Naive thymus-derived CD4-positive, alpha-beta T cell (primary cell): Measurements from ENCODE around the gene STS. TPM values are rescaled to one million over a fixed set of nuclear protein-coding genes. Genes with fewer than 3 reads are reported as not detected.
A peak's percentile ranks its signal among the peaks of the same experiment; 100 is the strongest.

ENCODE experiments used
- ATAC-seq: fragments of 150-1000 bp; cut with Tn5 transposase; 2 replicates; pipeline ENCODE4 v1.10.0; 2021; ENCODE audit warnings: mild to moderate bottlenecking, moderate library complexity
- CTCF ChIA-PET: fragments of 350-600 bp; sonication (Branson Sonifier 250); formaldehyde crosslinking; loops from one replicate; lab custom pipeline; 2021; ENCODE audit warnings: antibody characterized with exemption; lab: Charles Lee
- POLR2A ChIA-PET: fragments of 350-600 bp; sonication (Branson Sonifier 250); formaldehyde crosslinking; loops from one replicate; lab custom pipeline; 2021; ENCODE audit warnings: antibody characterized with exemption, inconsistent platforms; lab: Charles Lee
- DNase-seq, 9 donors: peaks; one replicate each; pipeline versions ENCODE4 v3.0.0 to v3.0.0-alpha.2; 2020 to 2022; ENCODE audit warnings: mixed read lengths in 1 of 9
- H3K27ac ChIP-seq: one replicate; pipeline ENCODE4 v1.7.0; 2013; ENCODE audit warnings: mild to moderate bottlenecking, low read depth, low read length, moderate library complexity
- H3K27me3 ChIP-seq, 2 donors: one replicate each; pipeline ENCODE4 v1.7.0; 2013; ENCODE audit warnings: low read length in 2 of 2, mild to moderate bottlenecking in 2 of 2, moderate library complexity in 2 of 2; ENCODE audit not compliant: control insufficient read depth in 2 of 2, insufficient read depth in 2 of 2
- H3K36me3 ChIP-seq, 3 experiments: 1 replicate in 2 of 3; 2 replicates in 1 of 3; pipeline ENCODE4 v1.7.0; 2013; ENCODE audit warnings: low read length in 3 of 3, mild to moderate bottlenecking in 3 of 3, moderate library complexity in 1 of 3; ENCODE audit not compliant: insufficient read depth in 3 of 3, control insufficient read depth in 2 of 3
- H3K4me1 ChIP-seq, 2 donors: one replicate each; pipeline ENCODE4 v1.7.0; 2013; ENCODE audit warnings: low read length in 2 of 2, mild to moderate bottlenecking in 2 of 2, moderate library complexity in 1 of 2; ENCODE audit not compliant: control insufficient read depth in 2 of 2, insufficient read depth in 2 of 2
- H3K4me3 ChIP-seq: 2 replicates; pipeline ENCODE4 v1.7.0; 2013; ENCODE audit warnings: mild to moderate bottlenecking, low read length
- H3K9me3 ChIP-seq, 3 experiments: 1 replicate in 2 of 3; 2 replicates in 1 of 3; pipeline ENCODE4 v1.7.0; 2013; ENCODE audit warnings: low read length in 3 of 3; ENCODE audit not compliant: control insufficient read depth in 2 of 3
- H3K27ac Mint-ChIP-seq, 9 donors: one replicate each; pipeline ENCODE4 v1.8.0; 2020 to 2022; ENCODE audit warnings: mixed read lengths in 9 of 9, mild to moderate bottlenecking in 8 of 9, moderate library complexity in 5 of 9, inconsistent platforms in 2 of 9
- H3K27me3 Mint-ChIP-seq, 5 donors: one replicate each; pipeline ENCODE4 v1.8.0; 2021 to 2022; ENCODE audit warnings: mixed read lengths in 5 of 5, mild to moderate bottlenecking in 1 of 5
- H3K36me3 Mint-ChIP-seq, 5 donors: one replicate each; pipeline ENCODE4 v1.8.0; 2020 to 2022; ENCODE audit warnings: mixed read lengths in 5 of 5, mild to moderate bottlenecking in 3 of 5, inconsistent platforms in 1 of 5
- H3K4me1 Mint-ChIP-seq, 7 donors: one replicate each; pipeline ENCODE4 v1.8.0; 2020 to 2022; ENCODE audit warnings: mixed read lengths in 7 of 7, mild to moderate bottlenecking in 3 of 7, inconsistent platforms in 1 of 7
- H3K4me3 Mint-ChIP-seq, 10 donors: one replicate each; pipeline ENCODE4 v1.8.0; 2020 to 2022; ENCODE audit warnings: mild to moderate bottlenecking in 10 of 10, mixed read lengths in 10 of 10, moderate library complexity in 6 of 10, inconsistent platforms in 2 of 10
- H3K9me3 Mint-ChIP-seq, 11 donors: one replicate each; pipeline ENCODE4 v1.8.0; 2020 to 2022; ENCODE audit warnings: mixed read lengths in 11 of 11, mild to moderate bottlenecking in 4 of 11, inconsistent platforms in 1 of 11, moderate library complexity in 1 of 11
- intact Hi-C, 2 donors: fragments of 100-400 bp; cut with micrococcal nuclease; formaldehyde crosslinking; loops; one replicate each; pipeline ENCODE4 v1.15.1; 2023
- polyA plus RNA-seq, 2 donors: library from polyadenylated mRNA; unstranded; fragments of 300-500 nt; fragmentation: Illumina TruSeq; gene quantifications; one replicate each; pipeline ENCODE4 v1.2.3, GENCODE V29; 2021
- total RNA-seq, 6 experiments: library from RNA in 5 of 6; stranded (reverse) in 5 of 6; gene quantifications; 1 replicate in 5 of 6; 2 replicates in 1 of 6; pipeline ENCODE4 v1.2.3 and lab custom pipeline; 2021 to 2026

STS gene
- total and polyA plus RNA-seq, 7 experiments from 2014 or later, result 0.21 to 2.3 (median 0.78) TPM

DNA sequence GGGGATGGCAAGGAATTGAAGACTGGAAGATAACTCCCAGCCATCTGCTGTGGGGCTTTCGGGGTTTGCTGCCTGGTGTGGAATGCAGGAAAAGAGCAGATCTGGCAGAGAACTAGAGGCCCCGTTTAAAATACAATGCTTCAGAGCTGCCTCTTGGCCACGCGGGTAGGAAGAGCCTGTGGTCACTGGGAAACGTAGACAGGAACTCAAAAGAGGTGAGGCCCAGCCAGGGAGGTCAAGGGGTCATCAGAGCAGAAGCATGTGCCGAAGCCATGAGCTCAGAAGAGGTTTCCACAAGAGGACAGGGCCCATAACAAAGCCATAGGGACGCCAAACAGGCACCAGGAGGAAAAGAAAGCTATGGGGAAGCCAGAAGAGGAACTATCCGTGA is 14.5 kb upstream of the STS start:
- Mint-ChIP-seq H3K27me3 (no peaks in the 10 kb centered on the region), H3K4me1 (peaks cover 12 to 59% (median 44%) of the 10 kb centered on the region in 7 donors), H3K9me3 (no peaks in the 10 kb centered on the region), H3K4me3 (peak overlapping the region in 3 of 10 donors; percentile 9 to 25 (median 11)), H3K27ac (peak overlapping the region in 8 of 9 donors; percentile 12 to 87 (median 72)), H3K36me3 (peaks cover 0 to 30% (median 3%) of the 10 kb centered on the region in 5 donors)
- ATAC-seq (no peak), DNase-seq (no peak)
- POLR2A ChIA-PET, result no interaction called here
- CTCF ChIA-PET, result no interaction called here
- intact Hi-C loops, result loop anchor here (2.0 to 5.0 kb wide), 2 partner anchors 14 to 794 kb away; partner anchors contain the start of genes PNPLA4 (in 1 of the 2) and STS (in 1 of the 2)
- no peaks in the 10 kb centered on the region for H3K4me1 ChIP-seq
- H3K27me3 ChIP-seq, result no peaks in the 10 kb centered on the region
- no peak overlapping the region for H3K27ac ChIP-seq
- no peaks in the 10 kb centered on the region for H3K9me3 ChIP-seq
- no peaks in the 10 kb centered on the region for H3K36me3 ChIP-seq
- no peak overlapping the region for H3K4me3 ChIP-seq

DNA sequence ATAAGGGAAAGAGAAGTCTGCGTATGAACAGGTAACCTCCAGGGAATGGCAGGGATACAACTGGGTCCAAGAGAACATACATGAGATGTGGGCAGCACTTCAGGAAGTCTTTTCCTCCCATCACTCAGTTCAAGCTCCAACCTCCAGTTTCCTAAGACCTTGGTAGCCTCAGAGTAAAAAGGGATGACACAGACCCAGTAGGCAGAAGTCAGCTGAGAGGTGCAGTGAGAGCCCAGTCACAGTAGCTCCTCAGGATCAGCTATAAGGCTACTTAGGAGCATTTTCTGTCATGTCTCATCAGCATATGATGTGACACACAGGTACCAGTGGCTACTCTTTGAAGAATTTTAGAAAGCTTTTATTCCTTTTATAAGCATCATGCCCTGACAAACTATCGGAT is 12.5 kb upstream of the STS start:
- no peaks in the 10 kb centered on the region for H3K4me1 ChIP-seq
- no peaks in the 10 kb centered on the region for H3K27me3 ChIP-seq
- peaks cover 0 to 22% (median 3%) of the 10 kb centered on the region in 5 donors for H3K36me3 Mint-ChIP-seq
- H3K27ac ChIP-seq, result no peak overlapping the region
- no peak overlapping the region for H3K4me3 Mint-ChIP-seq
- no peaks in the 10 kb centered on the region for H3K27me3 Mint-ChIP-seq
- CTCF ChIA-PET, result no interaction called here
- POLR2A ChIA-PET, result interaction anchor here (1.5 kb wide), 1 partner anchor 14 kb away, joined by 4 read pairs; no protein-coding TSS in a partner anchor
- H3K4me1 Mint-ChIP-seq, result peaks cover 15 to 68% (median 51%) of the 10 kb centered on the region in 7 donors
- no peaks in the 10 kb centered on the region for H3K36me3 ChIP-seq
- ATAC-seq (no peak), DNase-seq (no peak)
- peak overlapping the region in 1 of 9 donors; percentile 2 for H3K27ac Mint-ChIP-seq
- H3K9me3 ChIP-seq, result no peaks in the 10 kb centered on the region
- intact Hi-C loops, result loop anchor here in 1 of 2 donors (5.0 kb wide), 1 partner anchor 792 kb away; the partner anchor contains the start of gene PNPLA4
- no peak overlapping the region for H3K4me3 ChIP-seq
- no peaks in the 10 kb centered on the region for H3K9me3 Mint-ChIP-seq

DNA sequence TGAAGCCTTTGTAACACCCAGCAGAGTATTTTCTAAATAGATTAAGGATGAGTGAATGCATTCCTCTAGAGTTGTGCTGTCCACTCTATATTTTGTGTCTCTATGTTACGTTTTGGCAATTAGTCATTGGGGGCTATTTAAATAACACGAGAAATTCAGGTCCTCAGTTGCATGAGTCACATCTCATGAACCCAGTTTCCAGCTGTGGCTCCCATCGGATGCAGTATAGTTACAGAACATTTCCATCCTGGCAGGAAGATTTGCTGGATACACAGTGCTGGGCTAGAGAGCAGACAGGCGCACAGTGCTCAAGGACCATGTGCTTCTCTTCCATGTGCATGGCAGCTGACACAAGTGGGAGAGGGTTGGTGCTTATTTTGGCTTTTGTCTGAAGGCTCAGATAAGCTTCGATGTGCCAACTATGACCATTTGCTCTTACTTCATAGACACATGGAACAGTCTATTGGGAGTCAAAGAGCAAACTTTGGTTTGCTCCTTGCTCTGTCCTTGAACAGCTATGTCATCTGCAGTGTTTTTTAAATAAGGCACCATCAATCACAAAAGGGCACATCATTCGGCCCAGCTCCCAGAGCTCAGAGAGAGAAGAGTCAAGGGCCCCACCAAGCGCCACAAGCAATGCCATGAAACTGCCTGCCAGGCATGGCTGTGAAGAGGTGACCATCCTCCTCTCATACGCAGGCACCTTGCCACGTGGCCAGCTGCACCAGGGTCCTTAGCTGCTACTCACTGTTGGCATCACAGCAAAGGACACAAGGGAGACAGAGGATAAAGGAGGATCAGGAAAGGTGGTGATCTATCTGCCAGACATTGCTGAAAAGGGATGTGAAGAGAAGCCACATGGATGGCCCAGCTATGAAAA is 8.1 kb upstream of the STS start:
- DNase-seq (no peak), ATAC-seq (no peak)
- Mint-ChIP-seq H3K27ac (peak overlapping the region in 3 of 9 donors; percentile 22 to 66 (median 43)), H3K27me3 (no peaks in the 10 kb centered on the region), H3K4me3 (no peak overlapping the region), H3K4me1 (peaks cover 7 to 64% (median 40%) of the 10 kb centered on the region in 7 donors), H3K9me3 (no peaks in the 10 kb centered on the region), H3K36me3 (peaks cover 0 to 6% (median 0%) of the 10 kb centered on the region in 5 donors)
- Histone ChIP-seq H3K4me1 (no peaks in the 10 kb centered on the region), H3K4me3 (no peak overlapping the region), H3K9me3 (no peaks in the 10 kb centered on the region), H3K27me3 (no peaks in the 10 kb centered on the region), H3K27ac (no peak overlapping the region), H3K36me3 (no peaks in the 10 kb centered on the region)
- intact Hi-C loops, result no loop called here
- POLR2A ChIA-PET, result no interaction called here
- CTCF ChIA-PET, result no interaction called here

DNA sequence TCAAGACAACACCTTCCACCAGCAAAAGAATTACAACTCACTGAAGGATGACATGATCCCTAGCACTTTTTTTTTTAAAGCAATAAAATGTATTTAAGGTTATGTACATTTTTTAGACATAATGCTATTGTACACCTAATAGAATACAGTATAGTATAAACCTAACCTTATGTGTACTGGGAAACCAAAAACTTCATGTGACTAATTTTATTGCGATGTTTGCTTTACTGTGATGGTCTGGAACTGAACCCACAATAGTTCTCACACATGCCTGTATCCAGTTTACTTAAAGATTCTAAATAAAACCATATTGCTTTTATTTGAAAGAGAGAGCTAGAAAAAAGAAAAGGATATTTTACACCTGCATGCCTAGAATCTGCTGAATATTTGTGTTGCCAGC is 4.4 kb upstream of the STS start:
- Histone ChIP-seq H3K4me3 (no peak overlapping the region), H3K9me3 (no peaks in the 10 kb centered on the region), H3K36me3 (no peaks in the 10 kb centered on the region), H3K4me1 (no peaks in the 10 kb centered on the region), H3K27ac (no peak overlapping the region), H3K27me3 (no peaks in the 10 kb centered on the region)
- no peaks in the 10 kb centered on the region for H3K27me3 Mint-ChIP-seq
- peaks cover 9 to 72% (median 35%) of the 10 kb centered on the region in 7 donors for H3K4me1 Mint-ChIP-seq
- ChIA-PET CTCF (no interaction called here), POLR2A (no interaction called here)
- intact Hi-C loops, result no loop called here
- ATAC-seq (no peak), DNase-seq (no peak)
- no peak overlapping the region for H3K4me3 Mint-ChIP-seq
- H3K36me3 Mint-ChIP-seq, result peaks cover 0 to 6% (median 0%) of the 10 kb centered on the region in 5 donors
- peaks cover 0 to under 1% (median 0%) of the 10 kb centered on the region in 11 donors for H3K9me3 Mint-ChIP-seq
- no peak overlapping the region for H3K27ac Mint-ChIP-seq

DNA sequence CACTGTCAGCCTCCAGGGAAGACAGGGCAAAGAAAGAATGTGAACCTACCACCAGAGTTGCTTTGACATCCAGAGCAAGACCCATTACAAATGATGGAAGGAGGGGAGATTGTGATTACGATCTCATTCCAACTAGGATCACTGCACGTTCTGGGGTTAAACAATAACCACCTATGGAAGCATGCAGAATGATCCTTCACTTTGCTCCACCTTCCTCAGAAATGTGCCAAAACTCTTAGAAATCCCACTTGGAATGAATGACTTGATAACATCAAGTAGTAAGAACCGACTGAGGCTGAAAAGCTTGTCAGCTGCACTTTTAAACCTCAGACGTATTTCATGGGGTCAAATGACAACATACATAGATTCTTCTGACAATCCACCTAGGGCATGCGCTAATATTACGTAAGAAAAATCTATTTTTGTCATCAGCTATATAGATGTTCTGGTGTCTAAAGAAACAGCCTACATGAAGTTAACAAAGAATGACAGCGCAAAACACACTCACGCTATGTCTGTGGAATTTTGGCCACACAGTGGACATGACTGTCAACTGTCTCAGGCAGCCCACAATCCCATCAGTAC is 3.5 kb upstream of the STS start:
- H3K4me3 ChIP-seq, result no peak overlapping the region
- no peaks in the 10 kb centered on the region for H3K4me1 ChIP-seq
- H3K27me3 Mint-ChIP-seq, result no peaks in the 10 kb centered on the region
- peak overlapping the region in 2 of 9 donors; percentile 65 to 68 for H3K27ac Mint-ChIP-seq
- H3K4me3 Mint-ChIP-seq, result peak overlapping the region in 1 of 10 donors; percentile 9
- ATAC-seq, result no peak
- H3K4me1 Mint-ChIP-seq, result peaks cover 9 to 69% (median 29%) of the 10 kb centered on the region in 7 donors
- no peak overlapping the region for H3K27ac ChIP-seq
- no peaks in the 10 kb centered on the region for H3K27me3 ChIP-seq
- no peak for DNase-seq
- H3K9me3 ChIP-seq, result no peaks in the 10 kb centered on the region
- ChIA-PET POLR2A (no interaction called here), CTCF (no interaction called here)
- peaks cover 0 to under 1% (median 0%) of the 10 kb centered on the region in 5 donors for H3K36me3 Mint-ChIP-seq
- intact Hi-C loops, result no loop called here
- peaks cover 0 to 3% (median 0%) of the 10 kb centered on the region in 3 experiments for H3K36me3 ChIP-seq
- peaks cover 0 to 5% (median 0%) of the 10 kb centered on the region in 11 donors for H3K9me3 Mint-ChIP-seq

DNA sequence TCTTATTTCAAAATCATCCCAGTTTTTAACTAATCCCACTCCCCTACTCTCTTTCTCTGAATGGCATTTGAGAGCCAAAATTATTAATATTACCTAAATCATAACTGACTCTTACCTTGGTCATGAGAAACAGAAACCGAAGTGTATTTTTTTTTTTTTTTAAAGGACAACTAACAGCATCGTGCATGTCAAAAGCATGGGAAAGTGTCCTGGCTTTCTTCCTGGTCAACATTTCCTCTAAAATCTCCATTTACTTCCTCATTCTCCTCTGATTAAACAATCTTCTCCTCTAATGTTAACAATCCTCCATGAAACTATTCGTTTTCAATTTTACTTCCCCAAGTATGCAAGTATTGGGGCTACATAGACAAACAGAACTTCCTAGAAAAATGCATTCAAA is 2.1 kb upstream of the STS start:
- Mint-ChIP-seq H3K4me1 (peaks cover 9 to 64% (median 28%) of the 10 kb centered on the region in 7 donors), H3K36me3 (no peaks in the 10 kb centered on the region)
- H3K4me3 ChIP-seq, result no peak overlapping the region

More for the DNA sequence above, 2.1 kb upstream of the STS start:
- H3K27me3 ChIP-seq, result no peaks in the 10 kb centered on the region
- no peak overlapping the region for H3K4me3 Mint-ChIP-seq
- peak overlapping the region in 5 of 9 donors; percentile 2 to 71 (median 36) for H3K27ac Mint-ChIP-seq
- no peaks in the 10 kb centered on the region for H3K4me1 ChIP-seq
- intact Hi-C loops, result loop anchor here in 1 of 2 donors (5.0 kb wide), 1 partner anchor 78 kb away; no protein-coding TSS in a partner anchor
- peaks cover 0 to 3% (median 0%) of the 10 kb centered on the region in 3 experiments for H3K36me3 ChIP-seq
- POLR2A ChIA-PET, result no interaction called here
- H3K9me3 Mint-ChIP-seq, result peaks cover 0 to 5% (median 0%) of the 10 kb centered on the region in 11 donors
- no peak overlapping the region for H3K27ac ChIP-seq
- ATAC-seq (no peak), DNase-seq (no peak)
- no peaks in the 10 kb centered on the region for H3K9me3 ChIP-seq
- CTCF ChIA-PET, result no interaction called here
- H3K27me3 Mint-ChIP-seq, result no peaks in the 10 kb centered on the region
